B cell (primary cell): ENCODE data around the gene TRIO. TPM values are rescaled to one million over a fixed set of nuclear protein-coding genes. Genes with fewer than 3 reads are reported as not detected.
A peak's percentile ranks its signal among the peaks of the same experiment; 100 is the strongest.

Experiments
- ATAC-seq: fragments of 200-7000 bp; cut with Tn5 transposase; one replicate; pipeline ENCODE4 v1.10.0; 2021; ENCODE audit warnings: low read depth, mild to moderate bottlenecking, moderate number of reproducible peaks, moderate library complexity
- CTCF ChIA-PET: fragments of 350-600 bp; sonication (Branson Sonifier 250); formaldehyde crosslinking; loops from one replicate; lab custom pipeline; 2021; ENCODE audit warnings: antibody characterized with exemption, inconsistent platforms; lab: Charles Lee
- POLR2A ChIA-PET: fragments of 350-600 bp; sonication (Branson Sonifier 250); formaldehyde crosslinking; loops from one replicate; lab custom pipeline; 2021; ENCODE audit warnings: antibody characterized with exemption; lab: Charles Lee
- DNase-seq: peaks from one replicate; pipeline ENCODE4 v3.0.0; 2013
- H2AFZ ChIP-seq: 2 replicates; pipeline ENCODE4 v1.6.1; 2012; ENCODE audit warnings: mild to moderate bottlenecking, low read depth, low read length; ENCODE audit not compliant: insufficient read depth, poor library complexity, severe bottlenecking
- H3K27ac ChIP-seq, 2 donors: 1 replicate in 1 of 2; 2 replicates in 1 of 2; pipeline ENCODE4 v1.5.1; 2012 to 2013; ENCODE audit warnings: low read length in 2 of 2, mild to moderate bottlenecking in 2 of 2, moderate library complexity in 1 of 2
- H3K27me3 ChIP-seq, 4 experiments: fragments of 200-600 bp in 1 of 4; sonication (generic) in 1 of 4; replicated peaks in 1 of 4; 1 replicate in 2 of 4; 2 replicates in 2 of 4; pipeline versions ENCODE4 v1.6.1 to v1.7.0; 2013 to 2016; ENCODE audit warnings: low read length in 3 of 4, mild to moderate bottlenecking in 2 of 4, mixed read lengths in 1 of 4, moderate library complexity in 1 of 4; ENCODE audit not compliant: insufficient read depth in 4 of 4, control insufficient read depth in 3 of 4; ENCODE audit errors: control extremely low read depth in 1 of 4
- H3K36me3 ChIP-seq, 2 experiments: replicated peaks in 1 of 2; 1 replicate in 1 of 2; 2 replicates in 1 of 2; pipeline versions ENCODE4 v1.6.1 to v1.7.1; 2013; ENCODE audit warnings: low read length in 1 of 2; ENCODE audit not compliant: insufficient read depth in 2 of 2, control insufficient read depth in 1 of 2; ENCODE audit errors: control extremely low read depth in 1 of 2, extremely low read depth in 1 of 2
- H3K4me1 ChIP-seq, 2 donors: fragments of 200-600 bp in 1 of 2; sonication (generic) in 1 of 2; 1 replicate in 1 of 2; 2 replicates in 1 of 2; pipeline versions ENCODE4 v1.5.1 to v1.6.1; 2013 to 2017; ENCODE audit warnings: low read length in 2 of 2; ENCODE audit not compliant: control insufficient read depth in 2 of 2, insufficient read depth in 2 of 2
- H3K4me2 ChIP-seq: replicated peaks from 2 replicates; pipeline ENCODE3; 2012; ENCODE audit warnings: mild to moderate bottlenecking, low read depth, low read length; ENCODE audit not compliant: poor library complexity, severe bottlenecking
- H3K4me3 ChIP-seq, 5 experiments: fragments of 200-600 bp in 1 of 5; sonication (generic) in 1 of 5; 1 replicate in 3 of 5; 2 replicates in 2 of 5; pipeline versions ENCODE4 v1.5.1 to v1.7.0; 2011 to 2016; ENCODE audit warnings: low read length in 4 of 5, mild to moderate bottlenecking in 4 of 5, low read depth in 2 of 5, control low read depth in 1 of 5, moderate library complexity in 1 of 5; ENCODE audit not compliant: insufficient read depth in 1 of 5; ENCODE audit errors: control extremely low read depth in 1 of 5, extremely low read depth in 1 of 5
- H3K79me2 ChIP-seq: fragments of 200-600 bp; sonication (generic); one replicate; pipeline ENCODE4 v1.6.0; 2016; ENCODE audit warnings: low read length; ENCODE audit not compliant: control insufficient read depth, insufficient read depth
- H3K9ac ChIP-seq: fragments of 200-600 bp; sonication (generic); 2 replicates; pipeline ENCODE4 v1.6.1; 2017; ENCODE audit warnings: mild to moderate bottlenecking, low read length, moderate library complexity
- H3K9me3 ChIP-seq, 3 donors: one replicate each; pipeline versions ENCODE4 v1.6.1 to v1.7.1; 2013; ENCODE audit warnings: low read length in 2 of 3; ENCODE audit not compliant: control insufficient read depth in 2 of 3, insufficient read depth in 1 of 3; ENCODE audit errors: control extremely low read depth in 1 of 3
- H4K20me1 ChIP-seq: 2 replicates; pipeline ENCODE4 v1.6.0; 2012; ENCODE audit warnings: mild to moderate bottlenecking, low read length; ENCODE audit not compliant: insufficient read depth, control insufficient read depth, poor library complexity, severe bottlenecking
- H3K27ac Mint-ChIP-seq: one replicate; pipeline ENCODE4 v1.8.0; 2021; ENCODE audit warnings: mixed read lengths
- H3K27me3 Mint-ChIP-seq: one replicate; pipeline ENCODE4 v1.8.0; 2021; ENCODE audit warnings: mixed read lengths
- H3K4me1 Mint-ChIP-seq: one replicate; pipeline ENCODE4 v1.8.0; 2021; ENCODE audit warnings: mixed read lengths
- H3K4me3 Mint-ChIP-seq: one replicate; pipeline ENCODE4 v1.8.0; 2021; ENCODE audit warnings: mixed read lengths
- H3K9me3 Mint-ChIP-seq: one replicate; pipeline ENCODE4 v1.8.0; 2022; ENCODE audit warnings: mixed read lengths; ENCODE audit not compliant: insufficient read depth
- EZH2 ChIP-seq: IDR thresholded peaks from 2 replicates; pipeline ENCODE4 v1.6.1; 2012; ENCODE audit warnings: borderline replicate concordance, low read depth, mild to moderate bottlenecking, moderate library complexity, low read length; ENCODE audit not compliant: insufficient read depth, poor library complexity, severe bottlenecking
- WGBS: methylation state at CpG from one replicate; pipeline ENCODE4 v1.1.5; 2013; ENCODE audit warnings: missing lambda C conversion rate; ENCODE audit not compliant: insufficient coverage; 5-methylcytosine and 5-hydroxymethylcytosine counted together
- intact Hi-C: fragments of 100-400 bp; cut with micrococcal nuclease; formaldehyde crosslinking; loops from one replicate; pipeline ENCODE4 v1.10.0; 2022
- polyA plus RNA-seq: library from polyadenylated mRNA; depleted of rRNA; stranded (reverse); fragments of >200 nt; gene quantifications from 2 replicates; pipeline ENCODE4 v1.2.3, GENCODE V29; 2012
- total RNA-seq, 2 donors: library from RNA; stranded (reverse); fragments of 120-200 nt in 1 of 2; gene quantifications; 1 replicate in 1 of 2; 2 replicates in 1 of 2; pipeline versions ENCODE4 v1.2.3 to v1.2.4, GENCODE V29; 2013 to 2022
- TF ChIP-seq, protein P1 (sequence below): fragments of 200-600 bp; IDR thresholded peaks from one replicate; pipeline ENCODE4 v1.8.0; 2022; ENCODE audit warnings: antibody characterized with exemption, mild to moderate bottlenecking

The TRIO gene
- total and polyA plus RNA-seq, 2 donors (not counting 1 experiment from before 2014, with no cell fraction given) = 90.5 to 479 TPM

DNA sequence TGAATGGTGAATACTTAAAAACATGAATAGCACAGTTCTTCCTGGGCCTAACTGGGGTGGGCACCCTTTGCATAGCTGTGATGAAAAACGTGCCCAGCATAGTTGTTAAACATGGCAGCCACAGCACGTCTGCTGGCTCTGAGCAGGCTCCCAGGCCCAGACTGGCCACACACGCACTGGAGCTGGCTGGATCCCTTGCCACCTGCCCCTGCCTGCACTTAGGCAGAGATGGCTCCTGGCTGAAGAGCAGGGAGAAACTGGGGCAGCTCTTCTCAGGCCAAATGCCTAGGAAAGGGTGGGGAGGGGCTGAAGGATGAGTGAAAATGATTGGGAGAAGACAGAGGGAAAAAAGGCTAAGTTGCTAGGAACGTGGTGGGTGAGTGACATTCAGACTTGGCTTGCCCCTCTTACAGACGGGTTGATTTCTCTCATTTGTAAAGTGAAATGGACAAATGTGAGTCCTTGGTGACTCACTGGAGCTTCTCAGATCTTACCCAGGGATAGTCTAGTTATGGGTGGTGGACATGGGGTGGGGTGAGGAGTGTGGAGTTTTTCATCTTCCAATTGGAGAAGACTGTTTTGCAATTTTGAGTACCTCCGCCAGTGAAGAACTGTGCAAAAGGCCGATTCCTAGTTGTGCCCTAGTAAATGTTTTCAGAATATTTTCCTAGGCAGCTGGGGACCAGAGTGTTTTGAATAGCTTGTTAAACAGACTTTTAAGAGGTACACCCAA, 42.4 kb downstream of the TRIO start:
- Histone ChIP-seq H3K4me3 (no peak overlapping the region), H3K4me1 (peaks cover 25 to 31% of the 10 kb centered on the region in 2 donors), H3K9ac (no peak overlapping the region), H3K36me3 (no peaks in the 10 kb centered on the region), H3K4me2 (no peak overlapping the region), H3K27me3 (no peaks in the 10 kb centered on the region), H3K79me2 (peaks cover 92% of the 10 kb centered on the region), H4K20me1 (peaks cover 48% of the 10 kb centered on the region), H2AFZ (no peak overlapping the region), H3K9me3 (no peaks in the 10 kb centered on the region), H3K27ac (no peak overlapping the region)
- ChIA-PET POLR2A (no interaction called here), CTCF (interaction anchor here (1.0 to 1.2 kb wide), 3 partner anchors 9 to 85 kb away, joined by 3 to 4 read pairs (median 3); no protein-coding TSS in a partner anchor)
- TF ChIP-seq, protein P1, sequence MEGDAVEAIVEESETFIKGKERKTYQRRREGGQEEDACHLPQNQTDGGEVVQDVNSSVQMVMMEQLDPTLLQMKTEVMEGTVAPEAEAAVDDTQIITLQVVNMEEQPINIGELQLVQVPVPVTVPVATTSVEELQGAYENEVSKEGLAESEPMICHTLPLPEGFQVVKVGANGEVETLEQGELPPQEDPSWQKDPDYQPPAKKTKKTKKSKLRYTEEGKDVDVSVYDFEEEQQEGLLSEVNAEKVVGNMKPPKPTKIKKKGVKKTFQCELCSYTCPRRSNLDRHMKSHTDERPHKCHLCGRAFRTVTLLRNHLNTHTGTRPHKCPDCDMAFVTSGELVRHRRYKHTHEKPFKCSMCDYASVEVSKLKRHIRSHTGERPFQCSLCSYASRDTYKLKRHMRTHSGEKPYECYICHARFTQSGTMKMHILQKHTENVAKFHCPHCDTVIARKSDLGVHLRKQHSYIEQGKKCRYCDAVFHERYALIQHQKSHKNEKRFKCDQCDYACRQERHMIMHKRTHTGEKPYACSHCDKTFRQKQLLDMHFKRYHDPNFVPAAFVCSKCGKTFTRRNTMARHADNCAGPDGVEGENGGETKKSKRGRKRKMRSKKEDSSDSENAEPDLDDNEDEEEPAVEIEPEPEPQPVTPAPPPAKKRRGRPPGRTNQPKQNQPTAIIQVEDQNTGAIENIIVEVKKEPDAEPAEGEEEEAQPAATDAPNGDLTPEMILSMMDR = no peak
- TF ChIP-seq EZH2 = no peak
- 90% methylated on average over 7 of the region's 7 CpGs for WGBS
- H3K4me3 Mint-ChIP-seq = peak overlapping the region; percentile 32
- no peak for ATAC-seq
- intact Hi-C loops = loop anchor here (5.0 kb wide), 1 partner anchor 38 kb away; no protein-coding TSS in a partner anchor
- H3K27me3 Mint-ChIP-seq = no peaks in the 10 kb centered on the region
- no peak for DNase-seq
- peaks cover 86% of the 10 kb centered on the region for H3K4me1 Mint-ChIP-seq
- peak overlapping the region; percentile 47 for H3K27ac Mint-ChIP-seq
- H3K9me3 Mint-ChIP-seq = no peaks in the 10 kb centered on the region
